HG02852 (cell line): ENCODE measurements around the gene FTCD.
"Not testable (repeated sequence)": the region's sequence is repeated elsewhere in the genome, so short reads cannot be mapped to it uniquely, and the experiment has no call there.

Experiments
- ATAC-seq: cut with Tn5 transposase; IDR thresholded peaks from one replicate; pipeline ENCODE4 v1.9.1; 2021; ENCODE audit warnings: mild to moderate bottlenecking, moderate library complexity; ENCODE audit not compliant: unreplicated experiment

Gene FTCD

DNA sequence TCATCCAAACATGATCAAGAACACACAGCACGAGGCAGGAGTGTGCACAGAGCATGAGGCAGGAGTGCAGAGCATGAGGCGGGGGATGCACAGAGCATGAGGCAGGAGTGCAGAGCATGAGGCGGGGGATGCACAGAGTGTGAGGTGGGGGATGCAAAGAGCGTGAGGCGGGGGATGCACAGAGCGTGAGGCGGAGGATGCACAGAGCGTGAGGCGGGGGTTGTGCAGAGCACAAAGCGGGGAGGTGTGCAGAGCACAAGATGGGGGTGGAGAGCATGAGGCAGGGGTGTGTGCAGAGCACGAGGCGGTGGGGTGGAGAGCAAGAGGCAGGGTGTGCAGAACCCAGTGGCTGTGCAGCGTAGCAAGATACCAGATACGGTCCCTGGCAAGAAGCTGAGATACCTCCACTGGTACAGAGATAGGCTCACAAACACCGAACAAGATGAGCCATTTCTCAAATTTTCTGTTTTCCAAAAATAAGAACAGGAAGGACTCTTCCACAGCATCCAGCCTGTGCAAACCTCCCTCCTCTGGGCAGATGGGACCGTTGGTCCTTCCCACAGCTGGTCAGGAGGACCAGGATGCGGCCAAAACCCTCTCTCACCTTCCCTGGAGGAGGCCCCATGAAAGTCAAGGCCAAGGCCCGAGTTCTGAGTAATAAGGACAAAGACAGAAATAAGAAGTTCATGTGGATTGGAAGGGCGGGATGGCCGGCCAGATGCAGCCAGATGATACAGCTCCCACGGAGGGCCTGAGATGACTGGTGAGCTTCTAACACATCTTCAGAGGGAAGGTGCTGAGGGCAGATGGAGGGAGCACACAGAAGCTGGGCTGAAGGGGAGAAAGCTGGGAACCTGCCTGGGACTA lies 16.9 kb upstream of the FTCD start:
- ATAC-seq: no peak

- no peak for ATAC-seq
These were observed 16.2 kb upstream of the FTCD start for GRCh38 chr21:46171585-46171984.

DNA sequence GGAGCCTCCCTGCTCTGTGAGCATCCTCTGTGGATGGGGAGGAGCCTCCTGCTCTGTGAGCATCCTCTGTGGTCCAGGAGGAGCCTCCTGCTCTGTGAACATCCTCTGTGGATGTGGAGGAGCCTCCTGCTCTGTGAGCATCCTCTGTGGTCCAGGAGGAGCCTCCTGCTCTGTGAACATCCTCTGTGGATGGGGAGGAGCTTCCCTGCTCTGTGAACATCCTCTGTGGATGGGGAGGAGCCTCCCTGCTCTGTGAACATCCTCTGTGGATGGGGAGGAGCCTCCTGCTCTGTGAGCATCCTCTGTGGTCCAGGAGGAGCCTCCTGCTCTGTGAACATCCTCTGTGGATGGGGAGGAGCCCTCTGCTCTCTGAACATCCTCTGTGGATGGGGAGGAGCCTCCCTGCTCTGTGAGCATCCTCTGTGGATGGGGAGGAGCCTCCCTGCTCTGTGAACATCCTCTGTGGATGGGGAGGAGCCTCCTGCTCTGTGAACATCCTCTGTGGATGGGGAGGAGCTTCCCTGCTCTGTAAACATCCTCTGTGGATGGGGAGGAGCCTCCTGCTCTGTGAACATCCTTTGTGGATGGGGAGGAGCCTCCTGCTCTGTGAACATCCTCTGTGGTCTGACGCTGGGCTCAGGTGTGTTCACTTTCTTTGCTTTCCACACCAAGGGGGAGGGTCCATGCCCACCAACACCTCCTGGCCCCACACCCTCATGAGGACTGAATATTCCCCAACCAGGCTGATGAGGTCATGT lies 15.2 kb upstream of the FTCD start:
- not testable (repeated sequence) for ATAC-seq

- no peak for ATAC-seq
These were observed 13.4 kb upstream of the FTCD start for GRCh38 chr21:46168659-46169386.

GRCh38 chr21:46168238-46168637 lies 12.9 kb upstream of the FTCD start:
- no peak for ATAC-seq

- ATAC-seq: no peak
These were observed 9.7 kb upstream of the FTCD start for GRCh38 chr21:46165098-46165497.

- no peak for ATAC-seq
These were observed 8.0 kb upstream of the FTCD start for GRCh38 chr21:46163380-46163779.

GRCh38 chr21:46161633-46162592 lies 6.5 kb upstream of the FTCD start:
- no peak for ATAC-seq

DNA sequence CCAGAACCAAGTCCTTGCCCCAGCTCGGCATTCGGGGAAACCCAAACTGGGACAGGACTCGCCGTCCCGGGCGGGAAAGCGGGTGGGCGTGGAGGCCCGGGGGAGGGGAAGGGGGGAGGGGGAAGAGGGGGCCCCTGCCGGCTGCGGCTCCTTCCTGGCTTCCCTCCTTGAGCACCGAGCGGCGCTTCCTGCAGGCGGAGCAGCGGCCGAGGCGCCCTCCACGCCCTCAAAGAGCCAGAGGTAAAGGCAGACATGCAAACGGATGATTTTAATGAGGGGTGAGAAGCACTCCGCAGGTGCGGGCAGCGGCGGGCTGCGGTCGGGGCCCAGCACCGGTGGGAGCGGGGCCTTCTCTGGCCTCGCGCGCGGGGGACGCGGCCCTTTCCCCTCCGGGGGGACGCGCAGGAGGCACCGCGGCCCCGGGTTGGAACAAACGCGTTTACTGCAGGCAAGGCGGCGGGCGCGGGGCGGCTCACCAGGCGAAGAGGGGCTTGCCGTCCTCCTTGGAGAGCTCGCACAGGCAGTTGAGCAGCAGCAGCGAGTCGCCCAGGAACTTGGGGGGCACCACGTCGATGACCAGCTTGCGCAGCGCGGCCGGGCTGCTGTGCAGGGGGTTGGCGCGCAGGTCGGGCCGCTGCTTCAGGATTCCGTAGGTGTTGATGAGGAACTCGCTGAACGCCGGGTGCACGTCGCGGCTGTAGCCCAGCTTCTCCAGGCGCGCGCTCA lies 5.7 kb upstream of the FTCD start:
- no peak for ATAC-seq

- no peak for ATAC-seq
These were observed 5.2 kb upstream of the FTCD start for GRCh38 chr21:46160657-46160906.

- no peak for ATAC-seq
These were observed 4.7 kb upstream of the FTCD start for GRCh38 chr21:46159841-46160656.

DNA sequence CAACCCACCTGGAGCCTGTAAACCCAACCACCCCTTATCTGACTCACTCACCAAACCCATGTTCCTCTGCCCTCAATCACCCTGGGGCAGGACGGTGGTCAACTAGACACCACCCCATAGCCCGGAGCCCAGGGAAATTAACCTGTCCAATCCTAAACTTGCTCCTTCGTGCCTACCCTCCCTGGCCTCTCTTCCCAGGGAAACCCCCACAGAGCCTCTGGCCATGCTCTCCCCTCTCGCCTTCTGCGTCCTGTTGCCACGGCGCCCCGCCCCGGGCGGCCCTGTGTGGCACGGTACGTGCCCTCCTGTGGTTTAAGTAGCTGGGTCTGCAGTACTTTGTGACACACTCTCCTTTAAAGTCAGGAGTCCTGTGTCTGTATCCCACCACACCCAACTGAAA lies 4.0 kb upstream of the FTCD start:
- no peak for ATAC-seq

DNA sequence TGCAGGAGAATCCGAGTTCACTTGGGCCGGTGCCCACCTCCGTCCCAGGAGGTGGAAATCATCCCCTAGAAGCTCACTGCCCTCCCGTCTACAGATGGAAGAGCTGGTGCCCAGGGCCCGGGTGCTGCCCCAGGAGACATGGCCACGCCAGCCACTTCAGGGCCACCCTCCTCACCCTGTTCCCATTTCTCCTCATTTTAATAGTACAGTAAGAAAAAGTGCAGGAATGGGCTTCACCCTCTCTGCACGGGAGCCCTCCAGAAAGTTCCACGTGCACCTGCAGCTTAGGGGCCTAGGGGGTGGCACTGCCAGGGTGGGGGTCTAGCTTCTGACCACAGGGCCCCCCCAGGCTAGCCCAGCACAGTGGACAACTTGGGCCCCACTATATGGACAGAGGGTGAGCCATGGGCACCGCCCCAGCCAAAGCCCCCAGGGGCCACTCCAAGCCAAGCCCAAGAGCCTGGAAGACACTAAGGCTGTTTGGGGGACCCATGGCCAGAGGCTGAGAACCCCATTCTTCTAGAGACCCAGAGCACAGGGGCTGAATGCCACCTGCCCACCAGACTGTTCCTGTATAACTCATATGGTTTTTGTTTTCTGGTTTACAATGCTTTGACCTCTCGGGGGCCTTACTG lies 3.4 kb upstream of the FTCD start:
- ATAC-seq: no peak

- no peak for ATAC-seq
These were observed 2.6 kb upstream of the FTCD start for GRCh38 chr21:46157987-46158451.

GRCh38 chr21:46157396-46157986 lies 2.1 kb upstream of the FTCD start:
- ATAC-seq: no peak

DNA sequence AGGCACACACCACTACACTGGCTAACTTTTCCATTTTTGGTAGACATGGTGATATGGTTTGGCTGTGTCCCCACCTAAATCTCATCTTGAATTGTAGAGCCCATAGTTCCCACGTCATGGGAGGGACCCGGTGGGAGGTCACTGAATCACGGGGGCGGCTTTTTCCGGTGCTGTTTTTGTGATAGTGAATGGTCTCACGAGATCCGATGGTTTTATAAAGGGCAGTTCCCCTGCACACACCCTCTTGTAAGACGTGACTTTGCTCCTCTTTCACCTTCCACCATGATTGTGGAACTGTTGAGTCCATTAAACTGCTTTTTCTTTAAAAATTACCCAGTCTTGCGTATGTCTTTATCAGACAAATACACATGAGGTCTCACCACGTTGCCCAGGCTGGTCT lies 1.3 kb upstream of the FTCD start:
- no peak for ATAC-seq

DNA sequence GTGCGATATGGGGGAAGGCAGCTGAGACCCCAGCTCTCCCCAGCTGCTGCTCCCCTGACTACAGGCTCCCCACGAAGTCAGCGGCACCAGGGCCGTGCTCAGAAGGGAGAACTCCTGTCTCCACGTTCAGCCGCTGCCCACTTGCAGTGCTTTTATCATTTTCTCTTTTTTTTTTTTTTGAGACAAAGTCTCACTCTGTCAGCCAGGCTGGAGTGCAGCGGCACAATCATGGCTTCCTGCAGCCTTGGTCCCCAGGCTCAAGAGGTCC lies 933 bp upstream of the FTCD start:
- ATAC-seq: no peak

GRCh38 chr21:46154955-46155513 lies 345 bp downstream of the FTCD start:
- ATAC-seq: no peak
